A673 (cell line): ENCODE data around the gene NBEA.

ENCODE experiments used
- CTCF ChIP-seq: fragments of 300-800, 200-600 bp; sonication (generic); conservative IDR thresholded peaks from 2 replicates; pipeline ENCODE4 v1.5.1; 2017; ENCODE audit warnings: low read depth, mild to moderate bottlenecking, antibody characterized with exemption, low read length, moderate library complexity, mixed read lengths
- EZH2 ChIP-seq: fragments of 200-600 bp; sonication (generic); IDR thresholded peaks from 2 replicates; pipeline ENCODE4 v1.6.1; 2017; ENCODE audit warnings: borderline replicate concordance, low read depth, mild to moderate bottlenecking, mixed read lengths, antibody characterized with exemption, low read length; ENCODE audit not compliant: poor library complexity, severe bottlenecking

- TF ChIP-seq EZH2 (no peak), CTCF (no peak)
Observed at GRCh38 chr13:35557475-35557874, 615.4 kb downstream of the NBEA start.
